ENCODE measurements around the gene FAM72B.
"Not testable (repeated sequence)": the region's sequence is repeated elsewhere in the genome, so short reads cannot be mapped to it uniquely, and the experiment has no call there.

The FAM72B gene

GRCh38 chr1:121208375-121208774, 24.2 kb upstream of the FAM72B start:
- H3K4me3 ChIP-seq (replicated peaks; ENCODE audit: insufficient read depth, low read length); DNase-seq (ENCODE audit: low read depth in 1 of 2, low spot score in 1 of 2); H3K27ac ChIP-seq (replicated peaks); H3K27me3 ChIP-seq (ENCODE audit: insufficient read depth, poor library complexity, severe bottlenecking): not testable (repeated sequence)

GRCh38 chr1:121207328-121207727, 23.2 kb upstream of the FAM72B start:
- H3K4me3 ChIP-seq (replicated peaks; ENCODE audit: insufficient read depth, low read length); H3K27me3 ChIP-seq (ENCODE audit: insufficient read depth, poor library complexity, severe bottlenecking); DNase-seq (ENCODE audit: low read depth in 1 of 2, low spot score in 1 of 2); H3K27ac ChIP-seq (replicated peaks): not testable (repeated sequence)

- H3K27ac ChIP-seq (replicated peaks); H3K27me3 ChIP-seq (ENCODE audit: insufficient read depth, poor library complexity, severe bottlenecking); DNase-seq (ENCODE audit: low read depth in 1 of 2, low spot score in 1 of 2); H3K4me3 ChIP-seq (replicated peaks; ENCODE audit: insufficient read depth, low read length): not testable (repeated sequence)
Measured at GRCh38 chr1:121205786-121206711, 21.9 kb upstream of the FAM72B start.

- not testable (repeated sequence) for DNase-seq (ENCODE audit: low read depth in 1 of 2, low spot score in 1 of 2); H3K27me3 ChIP-seq (ENCODE audit: insufficient read depth, poor library complexity, severe bottlenecking); H3K4me3 ChIP-seq (replicated peaks; ENCODE audit: insufficient read depth, low read length); H3K27ac ChIP-seq (replicated peaks)
Measured at GRCh38 chr1:121202986-121203385, 18.8 kb upstream of the FAM72B start.

- H3K27ac ChIP-seq (replicated peaks); H3K27me3 ChIP-seq (ENCODE audit: insufficient read depth, poor library complexity, severe bottlenecking); H3K4me3 ChIP-seq (replicated peaks; ENCODE audit: insufficient read depth, low read length); DNase-seq (ENCODE audit: low read depth in 1 of 2, low spot score in 1 of 2): not testable (repeated sequence)
Measured at GRCh38 chr1:121200985-121201981, 17.1 kb upstream of the FAM72B start.

- DNase-seq (ENCODE audit: low read depth in 1 of 2, low spot score in 1 of 2); H3K4me3 ChIP-seq (replicated peaks; ENCODE audit: insufficient read depth, low read length); H3K27ac ChIP-seq (replicated peaks); H3K27me3 ChIP-seq (ENCODE audit: insufficient read depth, poor library complexity, severe bottlenecking): not testable (repeated sequence)
Measured at GRCh38 chr1:121200232-121200631, 16.1 kb upstream of the FAM72B start.

- not testable (repeated sequence) for H3K4me3 ChIP-seq (replicated peaks; ENCODE audit: insufficient read depth, low read length); H3K27me3 ChIP-seq (ENCODE audit: insufficient read depth, poor library complexity, severe bottlenecking); H3K27ac ChIP-seq (replicated peaks); DNase-seq (ENCODE audit: low read depth in 1 of 2, low spot score in 1 of 2)
Measured at GRCh38 chr1:121199763-121200162, 15.6 kb upstream of the FAM72B start.

- not testable (repeated sequence) for DNase-seq (ENCODE audit: low read depth in 1 of 2, low spot score in 1 of 2); H3K4me3 ChIP-seq (replicated peaks; ENCODE audit: insufficient read depth, low read length); H3K27me3 ChIP-seq (ENCODE audit: insufficient read depth, poor library complexity, severe bottlenecking); H3K27ac ChIP-seq (replicated peaks)
Measured at GRCh38 chr1:121197095-121197882, 13.1 kb upstream of the FAM72B start.

GRCh38 chr1:121192512-121192911, 8.4 kb upstream of the FAM72B start:
- not testable (repeated sequence) for H3K27ac ChIP-seq (replicated peaks); H3K4me3 ChIP-seq (replicated peaks; ENCODE audit: insufficient read depth, low read length); H3K27me3 ChIP-seq (ENCODE audit: insufficient read depth, poor library complexity, severe bottlenecking); DNase-seq (ENCODE audit: low read depth in 1 of 2, low spot score in 1 of 2)

GRCh38 chr1:121187914-121188313, 3.8 kb upstream of the FAM72B start:
- peak overlapping the region; percentile 23; the same call in 1 of the 2 replicates for H3K4me3 ChIP-seq (replicated peaks; ENCODE audit: insufficient read depth, low read length)
- DNase-seq (ENCODE audit: low read depth in 1 of 2, low spot score in 1 of 2); H3K27ac ChIP-seq (replicated peaks); H3K27me3 ChIP-seq (ENCODE audit: insufficient read depth, poor library complexity, severe bottlenecking): not testable (repeated sequence)

- peak overlapping the region; percentile 28; the same call in 1 of the 2 replicates for H3K4me3 ChIP-seq (replicated peaks; ENCODE audit: insufficient read depth, low read length)
- not testable (repeated sequence) for H3K27me3 ChIP-seq (ENCODE audit: insufficient read depth, poor library complexity, severe bottlenecking); DNase-seq (ENCODE audit: low read depth in 1 of 2, low spot score in 1 of 2); H3K27ac ChIP-seq (replicated peaks)
Measured at GRCh38 chr1:121186191-121186590, 2.1 kb upstream of the FAM72B start.

- peak overlapping the region; percentile 65 for H3K27ac ChIP-seq (replicated peaks)
- peak overlapping the region; percentile 35 for H3K4me3 ChIP-seq (replicated peaks; ENCODE audit: insufficient read depth, low read length)
- H3K27me3 ChIP-seq (ENCODE audit: insufficient read depth, poor library complexity, severe bottlenecking); DNase-seq (ENCODE audit: low read depth in 1 of 2, low spot score in 1 of 2): not testable (repeated sequence)
Measured at GRCh38 chr1:121185140-121185708, 1.1 kb upstream of the FAM72B start.

- not testable (repeated sequence) for DNase-seq (ENCODE audit: low read depth in 1 of 2, low spot score in 1 of 2); H3K27me3 ChIP-seq (ENCODE audit: insufficient read depth, poor library complexity, severe bottlenecking); H3K27ac ChIP-seq (replicated peaks)
- H3K4me3 ChIP-seq (replicated peaks; ENCODE audit: insufficient read depth, low read length), result peak overlapping the region; percentile 49
Measured at GRCh38 chr1:121183867-121184266, 273 bp downstream of the FAM72B start.

GRCh38 chr1:121178197-121178596, 5.9 kb downstream of the FAM72B start:
- H3K4me3 ChIP-seq (replicated peaks; ENCODE audit: insufficient read depth, low read length); DNase-seq (ENCODE audit: low read depth in 1 of 2, low spot score in 1 of 2); H3K27me3 ChIP-seq (ENCODE audit: insufficient read depth, poor library complexity, severe bottlenecking); H3K27ac ChIP-seq (replicated peaks): not testable (repeated sequence)
